IMR-90 (cell line): Measurements from ENCODE around the gene TNFAIP8. TPM values are rescaled to one million over a fixed set of nuclear protein-coding genes. Genes with fewer than 3 reads are reported as not detected.

ENCODE experiments used
- ATAC-seq: fragments of 200-7000 bp; cut with Tn5 transposase; 2 replicates; pipeline ENCODE4 v1.9.1; 2020; ENCODE audit warnings: low read depth, mild to moderate bottlenecking, moderate library complexity
- BruUV-seq: library from RNA; stranded (reverse); fragments of 400-500 nt; replicated peaks from 2 replicates; lab custom pipeline; 2021; lab: Mats Ljungman, UMichigan
- CTCF ChIA-PET: fragments of 300-600 bp; formaldehyde crosslinking; extraction: SDS; loops from one replicate; lab custom pipeline; 2021; ENCODE audit warnings: antibody characterized with exemption; lab: Yijun Ruan, JAX
- POLR2A ChIA-PET: fragments of 300-600 bp; sonication (Branson Sonifier 250); formaldehyde crosslinking; loops from one replicate; lab custom pipeline; 2022; ENCODE audit warnings: antibody characterized with exemption; ENCODE audit not compliant: unreplicated experiment; lab: Charles Lee
- DNase-seq: peaks from one replicate; pipeline ENCODE4 v3.0.0; 2013
- H2AFZ ChIP-seq: replicated peaks from 2 replicates; pipeline ENCODE3; 2013; ENCODE audit warnings: low read length, mild to moderate bottlenecking; ENCODE audit not compliant: poor library complexity
- H2AK5ac ChIP-seq: 2 replicates; pipeline ENCODE4 v1.6.1; 2013; ENCODE audit warnings: low read depth, low read length, inconsistent platforms
- H2AK9ac ChIP-seq: replicated peaks from 2 replicates; pipeline ENCODE3; 2013; ENCODE audit warnings: mild to moderate bottlenecking, low read depth, low read length, moderate library complexity; ENCODE audit not compliant: poor library complexity
- H2BK120ac ChIP-seq: 2 replicates; pipeline ENCODE4 v1.6.1; 2013; ENCODE audit warnings: low read depth, low read length, inconsistent platforms
- H2BK15ac ChIP-seq: 3 replicates; pipeline ENCODE4 v1.6.1; 2013; ENCODE audit warnings: low read depth, low read length, inconsistent platforms
- H2BK20ac ChIP-seq: 2 replicates; pipeline ENCODE4 v1.6.1; 2013; ENCODE audit warnings: low read depth, mild to moderate bottlenecking, inconsistent platforms, low read length, moderate library complexity
- H2BK5ac ChIP-seq: 2 replicates; pipeline ENCODE4 v1.6.1; 2013; ENCODE audit warnings: mild to moderate bottlenecking, low read depth, low read length, inconsistent platforms; ENCODE audit not compliant: poor library complexity, severe bottlenecking
- H3K14ac ChIP-seq: replicated peaks from 2 replicates; pipeline ENCODE4 v1.6.1; 2013; ENCODE audit warnings: low read depth, low read length, inconsistent platforms
- H3K18ac ChIP-seq: 2 replicates; pipeline ENCODE4 v1.6.1; 2013; ENCODE audit warnings: low read depth, low read length, control low read depth
- H3K23ac ChIP-seq: 2 replicates; pipeline ENCODE4 v1.6.1; 2013; ENCODE audit warnings: low read depth, low read length, inconsistent platforms
- H3K27ac ChIP-seq: 2 replicates; pipeline ENCODE4 v1.5.1; 2013; ENCODE audit warnings: mild to moderate bottlenecking, control low read depth, low read length; ENCODE audit not compliant: insufficient read depth
- H3K27me3 ChIP-seq: 2 replicates; pipeline ENCODE4 v1.6.1; 2013; ENCODE audit warnings: low read length; ENCODE audit not compliant: control insufficient read depth, insufficient read depth
- H3K36me3 ChIP-seq: 2 replicates; pipeline ENCODE4 v1.6.1; 2013; ENCODE audit warnings: low read length, mixed read lengths; ENCODE audit not compliant: control insufficient read depth, insufficient read depth
- H3K4ac ChIP-seq: 2 replicates; pipeline ENCODE4 v1.6.1; 2013; ENCODE audit warnings: low read depth, low read length, inconsistent platforms
- H3K4me1 ChIP-seq: 2 replicates; pipeline ENCODE4 v1.6.1; 2013; ENCODE audit warnings: low read length, mixed read lengths; ENCODE audit not compliant: control insufficient read depth, insufficient read depth
- H3K4me2 ChIP-seq: 2 replicates; pipeline ENCODE4 v1.6.1; 2013; ENCODE audit warnings: low read depth, mild to moderate bottlenecking, control low read depth, low read length, moderate library complexity
- H3K4me3 ChIP-seq: 2 replicates; pipeline ENCODE4 v1.5.1; 2013; ENCODE audit warnings: low read depth, mild to moderate bottlenecking, control low read depth, low read length, moderate library complexity; ENCODE audit not compliant: insufficient read depth
- H3K56ac ChIP-seq: 2 replicates; pipeline ENCODE4 v1.6.1; 2013; ENCODE audit warnings: low read length, inconsistent platforms; ENCODE audit not compliant: insufficient read depth; ENCODE audit errors: extremely low read depth
- H3K79me1 ChIP-seq, 2 experiments: 2 replicates each; pipeline ENCODE4 v1.6.1; 2013; ENCODE audit warnings: low read length in 2 of 2, inconsistent platforms in 1 of 2, low read depth in 1 of 2
- H3K9ac ChIP-seq: 2 replicates; pipeline ENCODE4 v1.6.1; 2013; ENCODE audit warnings: low read depth, low read length, control low read depth
- H3K9me1 ChIP-seq: 2 replicates; pipeline ENCODE4 v1.6.1; 2013; ENCODE audit warnings: low read length, inconsistent platforms; ENCODE audit not compliant: insufficient read depth
- H3K9me3 ChIP-seq: 2 replicates; pipeline ENCODE4 v1.6.1; 2013; ENCODE audit warnings: low read length; ENCODE audit not compliant: control insufficient read depth, insufficient read depth
- H4K20me1 ChIP-seq: 2 replicates; pipeline ENCODE4 v1.6.1; 2013; ENCODE audit warnings: low read length, inconsistent platforms; ENCODE audit not compliant: insufficient read depth
- H4K5ac ChIP-seq: 2 replicates; pipeline ENCODE4 v1.6.1; 2013; ENCODE audit warnings: mild to moderate bottlenecking, low read depth, low read length, control low read depth
- H4K8ac ChIP-seq, 2 experiments: 2 replicates each; pipeline ENCODE4 v1.6.1; 2013; ENCODE audit warnings: low read depth in 2 of 2, low read length in 2 of 2, control low read depth in 1 of 2, inconsistent platforms in 1 of 2
- H4K91ac ChIP-seq: 2 replicates; pipeline ENCODE4 v1.6.1; 2013; ENCODE audit warnings: low read depth, low read length, inconsistent platforms; ENCODE audit not compliant: insufficient read depth
- BHLHE40 ChIP-seq: fragments of 150-350 bp; IDR thresholded peaks from 2 replicates; pipeline ENCODE4 v1.6.1; 2016; ENCODE audit warnings: mild to moderate bottlenecking, low read depth, low read length
- CEBPB ChIP-seq: IDR thresholded peaks from 2 replicates; pipeline ENCODE4 v1.6.1; 2012; ENCODE audit warnings: low read depth, low read length, improper control_type of control experiment
- CHD1 ChIP-seq: IDR thresholded peaks from 2 replicates; pipeline ENCODE4 v1.6.1; 2012; ENCODE audit warnings: low read depth, low read length, improper control_type of control experiment
- FOS ChIP-seq: fragments of 150-350 bp; IDR thresholded peaks from 2 replicates; pipeline ENCODE4 v1.6.1; 2016; ENCODE audit warnings: low read depth, low read length
- MAFK ChIP-seq: IDR thresholded peaks from 2 replicates; pipeline ENCODE4 v1.6.1; 2012; ENCODE audit warnings: low read depth, low read length, improper control_type of control experiment
- MAZ ChIP-seq: IDR thresholded peaks from 2 replicates; pipeline ENCODE4 v1.6.1; 2012; ENCODE audit warnings: low read depth, mild to moderate bottlenecking, low read length, improper control_type of control experiment, moderate library complexity, borderline replicate concordance
- MXI1 ChIP-seq: IDR thresholded peaks from 2 replicates; pipeline ENCODE4 v1.6.1; 2012; ENCODE audit warnings: low read depth, mild to moderate bottlenecking, low read length, moderate library complexity, borderline replicate concordance
- NFE2L2 ChIP-seq: fragments of 150-350 bp; IDR thresholded peaks from 2 replicates; pipeline ENCODE4 v1.6.1; 2016; ENCODE audit warnings: low read depth, mild to moderate bottlenecking, low read length
- POLR2A ChIP-seq: IDR thresholded peaks from 2 replicates; pipeline ENCODE4 v1.6.1; 2012; ENCODE audit warnings: mild to moderate bottlenecking, low read depth, low read length
- RAD21 ChIP-seq: IDR thresholded peaks from 2 replicates; pipeline ENCODE4 v1.6.1; 2012; ENCODE audit warnings: low read length, improper control_type of control experiment
- RCOR1 ChIP-seq: IDR thresholded peaks from 2 replicates; pipeline ENCODE4 v1.6.1; 2012; ENCODE audit warnings: mild to moderate bottlenecking, low read length, improper control_type of control experiment; ENCODE audit not compliant: insufficient replicate concordance
- SMC3 ChIP-seq: fragments of 150-350 bp; IDR thresholded peaks from 2 replicates; pipeline ENCODE4 v1.6.1; 2016; ENCODE audit warnings: low read depth, mild to moderate bottlenecking, antibody characterized with exemption, low read length, moderate library complexity
- WGBS, 2 experiments: methylation state at CpG; one replicate each; pipeline versions ENCODE4 v1.1.5 to v1.1.7; 2013; ENCODE audit warnings: missing lambda C conversion rate in 2 of 2; ENCODE audit not compliant: insufficient read length in 1 of 2; ENCODE audit errors: extremely low coverage in 2 of 2; 5-methylcytosine and 5-hydroxymethylcytosine counted together
- dilution Hi-C: fragments of 300-500 bp; cut with HindIII; formaldehyde crosslinking; loops from one replicate; pipeline ENCODE4 v1.14.3; 2018; ENCODE audit warnings: low sequenced_read_pairs; ENCODE audit not compliant: unreplicated experiment
- in situ Hi-C: fragments of 300-500 bp; cut with MboI; formaldehyde crosslinking; loops from 3 replicates; pipeline ENCODE4 v1.14.3; 2019; ENCODE audit warnings: low sequenced_read_pairs, inconsistent platforms, mixed read lengths
- intact Hi-C: fragments of 100-400 bp; cut with micrococcal nuclease; formaldehyde crosslinking; loops from 2 replicates; pipeline ENCODE4 v1.10.0; 2022
- polyA plus RNA-seq, 3 experiments: library from polyadenylated mRNA; depleted of rRNA; stranded (reverse); fragments of >200 nt; gene quantifications; 2 replicates each; pipeline ENCODE4 v1.2.3, GENCODE V29; 2012; ENCODE audit warnings: low replicate concordance in 1 of 3
- total RNA-seq: library from RNA; depleted of rRNA; stranded (reverse); fragments of >200 nt; gene quantifications from 2 replicates; pipeline ENCODE4 v1.2.3, GENCODE V29; 2012
- TF ChIP-seq, protein P1 (sequence below): fragments of 150-350 bp; IDR thresholded peaks from 2 replicates; pipeline ENCODE4 v1.6.1; 2016; ENCODE audit warnings: low read depth, mild to moderate bottlenecking, low read length, moderate library complexity, borderline replicate concordance
- TF ChIP-seq, protein P2 (sequence below): fragments of 150-350 bp; IDR thresholded peaks from 2 replicates; pipeline ENCODE4 v1.6.1; 2017; ENCODE audit warnings: mild to moderate bottlenecking, antibody characterized with exemption, low read length, low read depth

Gene TNFAIP8
- total and polyA plus RNA-seq, 2 of the 4 experiments (the other 2 are of a cell fraction), result 20.3 to 29.9 TPM

DNA sequence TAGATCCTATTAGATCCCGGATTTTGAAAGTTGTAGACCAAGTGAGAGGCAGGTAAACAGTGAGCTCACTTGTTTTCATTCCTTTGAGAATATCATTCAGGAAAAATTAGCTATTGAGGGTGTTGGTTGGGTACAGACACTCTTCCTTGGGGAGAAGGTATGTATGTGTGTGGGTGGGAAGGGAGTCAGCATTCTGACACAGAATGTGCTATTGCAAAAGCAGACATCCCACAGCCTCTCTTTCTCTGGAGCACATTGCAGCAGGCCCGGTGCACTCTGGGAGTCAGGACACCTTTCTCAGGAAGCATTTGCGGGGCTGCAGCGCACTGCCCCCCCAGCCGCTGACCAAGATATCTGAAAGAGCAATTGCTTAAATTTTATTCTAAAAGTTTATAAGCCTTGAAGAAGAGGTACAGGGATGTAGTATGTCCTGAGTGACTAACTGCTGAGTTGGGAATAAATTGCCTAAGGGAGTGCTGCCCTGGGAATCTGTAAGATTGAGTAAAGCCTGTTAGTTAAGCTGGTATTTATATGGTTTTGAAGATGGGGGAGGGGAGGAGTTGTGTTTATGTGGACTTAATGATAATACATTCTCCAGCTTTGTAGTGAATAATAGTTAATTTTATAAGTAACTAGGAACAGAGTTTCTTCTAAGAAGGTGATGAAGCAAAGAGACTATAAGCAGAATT, 5.2 kb downstream of the TNFAIP8 start:
- Histone ChIP-seq H3K9me1 (peaks cover 8% of the 10 kb centered on the region), H2AK5ac (peak overlapping the region; percentile 80), H3K23ac (0 out of 2 replicates have a peak overlapping the region, but pooled peaks have one; percentile 60), H3K9ac (no peak overlapping the region), H4K5ac (peak overlapping the region; percentile 3; the same call in 1 of the 2 replicates), H2BK20ac (peak overlapping the region; percentile 45; the same call in 1 of the 2 replicates), H3K4me1 (peaks cover 20% of the 10 kb centered on the region), H2BK15ac (peak overlapping the region; percentile 72; the same call in 1 of the 3 replicates), H2BK120ac (peak overlapping the region; percentile 63), H3K14ac (peak overlapping the region; percentile 77), H3K9me3 (no peaks in the 10 kb centered on the region), H3K79me1 (peaks cover 44 to 65% of the 10 kb centered on the region in 2 experiments), H4K8ac (peak overlapping the region; percentile 74 to 75; a peak in 2 of 4 replicates), H2AK9ac (no peak overlapping the region), H3K27ac (peak overlapping the region; percentile 62), H3K4me2 (peak overlapping the region; percentile 24; the same call in 1 of the 2 replicates), H3K36me3 (no peaks in the 10 kb centered on the region), H3K4ac (peak overlapping the region; percentile 78), H4K20me1 (no peaks in the 10 kb centered on the region; the same call in 1 of the 2 replicates), H3K27me3 (no peaks in the 10 kb centered on the region), H3K18ac (peak overlapping the region; percentile 83), H4K91ac (peak overlapping the region; percentile 66; the same call in 1 of the 2 replicates), H2AFZ (peak overlapping the region; percentile 9), H3K4me3 (no peak overlapping the region), H3K56ac (no peak overlapping the region), H2BK5ac (peak overlapping the region; percentile 31)
- ATAC-seq (peak; percentile 54), DNase-seq (peak; percentile 83)
- intact Hi-C loops, result no loop called here
- in situ Hi-C loops, result no loop called here
- CTCF ChIA-PET, result interaction anchor here (0.6 to 0.9 kb wide), 3 partner anchors 26 to 341 kb away, joined by 3 to 7 read pairs (median 4); no protein-coding TSS in a partner anchor
- dilution Hi-C loops, result no loop called here
- BruUV-seq, result no TSS peak
- POLR2A ChIA-PET, result no interaction called here
- 90% methylated on average over 2 of the region's 5 CpGs; no CpG with 5 or more reads in 1 of the 2 experiments for WGBS, 2 experiments
- TF ChIP-seq POLR2A, result no peak
- 0 out of 2 replicates have a peak, but pooled peaks have one; percentile 48 for TF ChIP-seq MXI1
- peak; percentile 64; the same call in 1 of the 2 replicates for TF ChIP-seq BHLHE40
- no peak for TF ChIP-seq CHD1
- no peak for TF ChIP-seq RCOR1
- no peak for TF ChIP-seq RAD21
- TF ChIP-seq NFE2L2, result no peak
- no peak for TF ChIP-seq MAZ
- peak; percentile 43 for TF ChIP-seq MAFK
- TF ChIP-seq, protein P1, sequence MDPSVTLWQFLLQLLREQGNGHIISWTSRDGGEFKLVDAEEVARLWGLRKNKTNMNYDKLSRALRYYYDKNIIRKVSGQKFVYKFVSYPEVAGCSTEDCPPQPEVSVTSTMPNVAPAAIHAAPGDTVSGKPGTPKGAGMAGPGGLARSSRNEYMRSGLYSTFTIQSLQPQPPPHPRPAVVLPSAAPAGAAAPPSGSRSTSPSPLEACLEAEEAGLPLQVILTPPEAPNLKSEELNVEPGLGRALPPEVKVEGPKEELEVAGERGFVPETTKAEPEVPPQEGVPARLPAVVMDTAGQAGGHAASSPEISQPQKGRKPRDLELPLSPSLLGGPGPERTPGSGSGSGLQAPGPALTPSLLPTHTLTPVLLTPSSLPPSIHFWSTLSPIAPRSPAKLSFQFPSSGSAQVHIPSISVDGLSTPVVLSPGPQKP, result no peak
- no peak for TF ChIP-seq SMC3
- peak; percentile 90 for TF ChIP-seq CEBPB
- TF ChIP-seq, protein P2, sequence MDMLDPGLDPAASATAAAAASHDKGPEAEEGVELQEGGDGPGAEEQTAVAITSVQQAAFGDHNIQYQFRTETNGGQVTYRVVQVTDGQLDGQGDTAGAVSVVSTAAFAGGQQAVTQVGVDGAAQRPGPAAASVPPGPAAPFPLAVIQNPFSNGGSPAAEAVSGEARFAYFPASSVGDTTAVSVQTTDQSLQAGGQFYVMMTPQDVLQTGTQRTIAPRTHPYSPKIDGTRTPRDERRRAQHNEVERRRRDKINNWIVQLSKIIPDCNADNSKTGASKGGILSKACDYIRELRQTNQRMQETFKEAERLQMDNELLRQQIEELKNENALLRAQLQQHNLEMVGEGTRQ, result no peak
- TF ChIP-seq FOS, result peak; percentile 6; the same call in 1 of the 2 replicates
